ENCODE measurements around the gene GRAMD1B.
A peak's percentile ranks its signal among the peaks of the same experiment; 100 is the strongest.

Gene GRAMD1B

GRCh38 chr11:123478352-123478987 is 48.4 kb downstream of the GRAMD1B start:
- peak; percentile 37 for DNase-seq

DNA sequence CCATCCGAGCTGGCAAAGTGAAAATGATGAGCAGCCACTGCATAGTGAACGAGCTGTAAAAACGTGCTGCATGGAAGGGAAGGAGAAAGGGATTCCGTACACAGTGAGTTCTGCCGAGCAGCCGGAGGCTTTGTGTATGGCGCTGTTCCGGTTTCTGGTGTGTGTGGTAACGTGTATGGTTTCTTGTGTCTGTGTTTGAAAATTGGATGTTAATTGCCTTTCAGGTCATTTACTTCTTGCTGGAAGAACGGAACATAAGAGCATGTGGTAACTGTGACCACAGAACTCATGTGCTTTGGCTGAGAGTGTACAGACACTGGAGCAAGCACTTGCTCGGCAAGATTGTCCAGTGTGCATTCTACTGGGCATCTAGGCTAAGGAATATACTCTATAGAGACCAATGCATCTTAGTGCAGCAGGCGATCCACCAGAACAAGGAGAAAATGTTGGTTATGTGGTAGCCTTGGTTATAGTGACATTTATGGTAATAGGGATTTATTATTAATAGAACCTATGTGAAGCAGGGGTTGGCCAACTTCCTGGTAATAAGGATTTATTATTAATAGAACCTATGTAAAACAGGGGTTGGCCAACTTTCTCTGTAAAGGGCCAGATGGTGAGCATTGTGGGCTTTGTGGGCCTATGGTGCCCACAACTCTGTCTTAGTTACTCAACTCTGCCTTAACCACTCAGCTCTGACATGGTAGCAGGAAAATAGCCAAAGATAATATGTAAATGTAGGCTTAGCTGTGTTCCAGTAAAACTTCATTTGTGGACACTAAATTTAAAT is 49.2 kb downstream of the GRAMD1B start:
- DNase-seq, result no peak

DNA sequence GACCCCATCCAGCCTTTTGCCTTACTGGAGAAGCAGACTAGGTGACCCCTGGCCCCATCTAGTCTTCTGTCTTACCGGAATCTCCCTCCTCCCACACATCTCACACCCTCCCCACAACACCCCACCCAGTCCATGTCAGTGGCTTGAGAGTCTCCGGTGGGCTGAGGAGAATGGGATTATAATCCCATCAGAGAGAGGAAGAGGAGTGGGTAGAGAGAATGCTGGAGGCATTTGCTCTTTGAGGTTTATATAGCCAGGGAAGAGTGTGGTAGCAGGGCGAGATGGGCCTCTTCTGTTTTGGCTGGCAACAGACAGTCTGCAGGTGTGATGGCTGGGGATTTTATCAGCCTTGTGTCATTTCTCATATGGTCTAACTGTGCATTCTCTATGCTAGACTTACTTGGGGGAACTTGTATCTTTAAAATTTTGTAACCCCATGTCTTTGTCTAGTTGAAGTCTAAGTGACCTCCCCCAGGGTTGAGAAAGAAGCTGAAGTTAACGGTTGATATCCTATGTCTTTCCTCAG is 50.3 kb downstream of the GRAMD1B start:
- no peak for DNase-seq

DNA sequence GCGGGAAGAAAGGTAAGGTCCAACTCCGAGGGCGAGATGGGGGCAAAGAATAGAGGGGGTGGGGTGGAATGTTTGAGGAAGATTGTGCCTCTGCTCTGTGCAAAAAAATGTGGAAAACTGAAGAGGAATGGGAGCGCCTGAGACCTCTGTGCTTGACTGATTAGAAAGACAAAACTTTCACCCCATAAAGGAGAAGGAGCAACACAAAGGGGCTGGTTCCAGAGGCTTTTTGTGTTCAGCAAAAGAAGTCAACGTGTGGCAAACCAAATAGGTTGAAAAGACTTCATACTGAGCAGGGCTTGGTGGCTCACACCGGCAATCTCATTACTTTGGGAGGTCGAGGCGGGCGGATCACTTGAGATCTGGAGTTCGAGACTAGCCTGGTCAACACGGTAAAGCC is 50.8 kb downstream of the GRAMD1B start:
- DNase-seq, result no peak

DNA sequence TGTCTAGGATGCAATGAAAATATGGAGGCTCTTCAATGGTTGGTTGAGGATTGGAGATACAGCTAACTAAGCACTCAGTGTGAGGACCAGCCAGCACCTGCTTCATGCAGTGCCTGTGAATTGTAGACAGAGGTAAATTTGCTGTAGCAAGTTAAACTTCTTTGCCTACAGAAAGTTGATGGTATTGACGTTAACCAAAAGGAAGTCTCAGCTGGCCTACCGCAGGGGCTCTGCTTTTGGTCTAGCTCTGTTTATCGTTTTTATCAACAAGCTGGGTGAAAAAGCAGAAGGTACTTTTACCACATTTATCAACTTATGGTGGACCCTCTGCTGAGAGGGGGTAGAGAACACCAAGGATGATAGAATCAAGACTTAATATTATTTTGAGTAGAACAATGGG is 51.6 kb downstream of the GRAMD1B start:
- DNase-seq, result no peak

DNA sequence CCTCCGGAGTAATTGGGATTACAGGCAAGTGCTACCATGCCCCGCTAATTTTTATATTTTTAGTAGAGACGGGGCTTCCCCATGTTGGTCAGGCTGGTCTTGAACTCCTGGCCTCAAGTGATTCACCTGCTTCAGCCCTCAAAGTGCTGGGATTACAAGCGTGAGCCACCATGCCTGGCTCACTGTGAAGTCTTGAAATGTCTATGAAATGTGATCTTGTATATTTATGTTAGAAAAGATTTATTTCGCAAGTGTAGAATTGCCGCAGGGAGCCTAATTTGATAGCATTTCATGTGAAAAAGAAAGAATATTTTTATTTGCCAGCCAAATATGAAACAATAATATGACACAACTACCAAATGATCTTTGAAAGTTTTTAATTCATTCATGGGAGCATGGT is 52.1 kb downstream of the GRAMD1B start:
- DNase-seq, result no peak

DNA sequence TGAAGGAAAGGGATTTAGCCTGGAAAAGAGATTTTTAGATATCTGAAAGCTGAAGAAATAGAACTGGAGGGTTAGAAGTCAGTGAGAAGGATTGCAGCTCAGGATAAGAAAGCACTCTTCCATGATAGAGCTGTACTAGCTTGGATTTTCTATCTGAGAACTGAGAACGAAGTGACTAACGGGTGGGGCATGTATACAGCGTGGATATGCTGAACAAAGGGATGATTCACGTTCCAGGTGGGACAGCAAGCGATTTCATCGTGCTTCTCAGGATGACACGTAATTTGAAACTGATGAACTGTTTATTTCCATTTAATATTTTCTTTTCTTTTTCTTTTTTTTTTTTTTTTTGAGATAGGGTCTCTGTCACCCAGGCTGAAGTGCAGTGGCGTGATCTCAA is 53.0 kb downstream of the GRAMD1B start:
- DNase-seq, result no peak

GRCh38 chr11:123483466-123483865 is 53.4 kb downstream of the GRAMD1B start:
- no peak for DNase-seq

- DNase-seq, result no peak
Observed at GRCh38 chr11:123484448-123484847, 54.4 kb downstream of the GRAMD1B start.

DNA sequence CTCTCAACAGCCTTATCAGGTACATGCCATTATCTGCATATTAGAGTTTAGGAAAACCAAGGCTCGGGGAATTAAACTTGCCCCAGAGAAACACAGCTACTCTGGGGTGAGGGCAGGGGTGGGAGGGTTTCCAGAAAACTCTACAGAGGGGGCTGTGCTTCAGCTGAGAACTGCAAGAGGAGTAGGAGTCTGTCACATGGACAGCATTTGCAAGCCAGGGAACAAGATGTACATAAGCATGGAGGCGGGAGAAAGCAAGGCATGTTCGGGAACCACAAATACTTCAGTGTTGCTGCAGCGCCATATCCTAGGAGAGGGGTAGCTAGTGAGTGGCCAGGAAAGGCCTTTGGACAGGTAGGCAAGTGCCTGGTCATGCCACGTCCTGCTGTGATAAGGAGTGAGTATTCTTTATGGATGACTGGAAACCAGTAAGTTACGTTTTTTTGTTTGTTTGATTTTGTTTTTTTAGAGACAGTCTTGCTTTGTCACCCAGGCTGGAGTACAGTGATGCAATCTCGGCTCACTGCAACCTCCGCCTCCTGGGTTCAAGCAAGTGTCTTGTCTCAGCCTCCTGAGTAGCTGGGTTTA is 57.2 kb downstream of the GRAMD1B start:
- DNase-seq, result no peak

- no peak for DNase-seq
Observed at GRCh38 chr11:123490527-123490926, 60.5 kb downstream of the GRAMD1B start.

GRCh38 chr11:123491241-123491640 is 61.2 kb downstream of the GRAMD1B start:
- DNase-seq, result no peak

- no peak for DNase-seq
Observed at GRCh38 chr11:123493349-123494063, 63.4 kb downstream of the GRAMD1B start.

GRCh38 chr11:123494195-123495050 is 64.4 kb downstream of the GRAMD1B start:
- DNase-seq, result no peak

- no peak for DNase-seq
Observed at GRCh38 chr11:123504401-123504800, 74.3 kb downstream of the GRAMD1B start.

GRCh38 chr11:123505546-123506299 is 75.7 kb downstream of the GRAMD1B start:
- DNase-seq, result no peak

GRCh38 chr11:123507043-123507442 is 77.0 kb downstream of the GRAMD1B start:
- DNase-seq, result no peak

GRCh38 chr11:123509737-123510578 is 79.9 kb downstream of the GRAMD1B start:
- peak; percentile 17 for DNase-seq

DNA sequence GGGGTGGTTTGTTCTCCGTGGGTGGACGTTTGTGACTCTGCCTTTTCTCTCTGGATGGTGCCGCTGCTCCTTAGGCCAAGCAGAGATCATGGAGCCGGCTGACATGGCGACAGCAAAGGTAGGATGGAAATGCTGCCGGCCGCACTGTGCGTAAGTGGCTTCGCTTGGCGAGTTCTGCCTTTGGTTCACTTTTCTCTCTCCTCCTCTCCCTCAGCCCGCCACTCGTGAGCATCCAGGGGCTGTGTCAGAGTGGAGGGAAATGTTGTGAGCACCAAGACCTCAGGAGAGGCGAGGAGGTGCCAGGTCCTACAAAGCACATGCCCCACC is 80.5 kb downstream of the GRAMD1B start:
- no peak for DNase-seq

DNA sequence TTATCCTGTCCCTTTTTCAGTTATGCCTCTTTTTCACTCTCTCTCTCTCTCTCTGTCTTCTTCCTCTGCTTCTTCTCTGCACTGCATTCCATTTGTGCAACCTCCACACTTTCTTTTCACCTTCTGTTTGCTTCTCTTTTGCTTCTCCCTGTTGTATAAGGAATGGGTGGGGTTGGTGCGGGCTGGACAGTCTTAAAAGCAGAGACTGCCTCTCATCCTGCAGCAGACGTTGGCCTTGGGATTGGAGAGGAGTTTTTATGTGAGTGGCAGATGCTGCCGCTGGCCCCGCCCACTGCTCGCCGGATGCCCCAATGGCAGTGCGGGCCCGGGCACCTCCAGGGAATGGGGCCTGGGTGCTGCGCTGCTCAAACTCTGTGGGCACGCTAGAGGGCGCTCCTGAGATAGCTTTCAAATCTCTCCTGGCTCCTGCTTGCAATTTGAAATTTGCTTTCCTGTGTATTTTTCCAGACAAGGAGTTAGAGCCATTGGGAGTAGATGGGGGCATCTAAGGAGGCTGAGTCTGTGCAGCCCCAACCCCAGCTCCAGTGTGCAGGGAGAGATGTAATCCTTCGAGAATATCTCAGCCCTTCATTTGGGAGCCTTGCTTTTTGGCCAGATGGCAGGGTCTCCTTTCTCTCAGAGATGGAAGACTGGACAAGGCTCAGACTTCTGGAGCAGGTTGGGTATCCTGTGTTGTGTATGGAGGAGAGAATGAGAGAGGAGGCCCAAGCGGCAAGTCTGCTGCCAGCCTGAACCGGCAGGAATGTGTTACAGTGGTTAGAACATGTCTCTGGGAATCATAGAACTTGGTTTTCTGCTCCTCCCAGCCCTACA is 81.2 kb downstream of the GRAMD1B start:
- DNase-seq, result peak; percentile 80

Measured in T1000 (cell line).